ENCODE results near the gene POU2AF1.
"Not testable (repeated sequence)": the region's sequence is repeated elsewhere in the genome, so short reads cannot be mapped to it uniquely, and the experiment has no call there.

The POU2AF1 gene

GRCh38 chr11:111408789-111409727, 30.0 kb upstream of the POU2AF1 start:
- no peak for DNase-seq (ENCODE audit: low read depth)

GRCh38 chr11:111407652-111408051, 28.6 kb upstream of the POU2AF1 start:
- no peak for DNase-seq (ENCODE audit: low read depth)

DNA sequence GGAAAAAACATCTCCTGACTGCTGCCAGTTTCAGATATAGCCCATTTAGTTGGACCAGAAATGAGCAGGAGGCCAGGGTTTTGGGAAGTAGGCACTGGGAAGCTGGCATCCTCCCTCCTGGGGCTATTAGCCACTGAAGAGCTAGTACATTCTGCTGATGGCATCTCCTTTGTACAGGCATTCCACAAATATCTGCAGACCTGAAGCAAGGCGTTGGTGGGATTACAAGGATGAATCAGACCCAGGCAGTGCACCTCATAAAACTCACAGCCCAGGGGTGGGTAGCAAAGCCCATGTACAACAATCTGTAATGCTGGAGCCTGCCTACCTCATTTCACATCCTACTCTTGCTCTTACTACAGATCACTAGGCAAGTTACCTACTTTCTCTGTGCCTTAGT, 27.5 kb upstream of the POU2AF1 start:
- DNase-seq (ENCODE audit: low read depth), result no peak

GRCh38 chr11:111406091-111406490, 27.0 kb upstream of the POU2AF1 start:
- DNase-seq (ENCODE audit: low read depth), result no peak

GRCh38 chr11:111405551-111405950, 26.5 kb upstream of the POU2AF1 start:
- no peak for DNase-seq (ENCODE audit: low read depth)

DNA sequence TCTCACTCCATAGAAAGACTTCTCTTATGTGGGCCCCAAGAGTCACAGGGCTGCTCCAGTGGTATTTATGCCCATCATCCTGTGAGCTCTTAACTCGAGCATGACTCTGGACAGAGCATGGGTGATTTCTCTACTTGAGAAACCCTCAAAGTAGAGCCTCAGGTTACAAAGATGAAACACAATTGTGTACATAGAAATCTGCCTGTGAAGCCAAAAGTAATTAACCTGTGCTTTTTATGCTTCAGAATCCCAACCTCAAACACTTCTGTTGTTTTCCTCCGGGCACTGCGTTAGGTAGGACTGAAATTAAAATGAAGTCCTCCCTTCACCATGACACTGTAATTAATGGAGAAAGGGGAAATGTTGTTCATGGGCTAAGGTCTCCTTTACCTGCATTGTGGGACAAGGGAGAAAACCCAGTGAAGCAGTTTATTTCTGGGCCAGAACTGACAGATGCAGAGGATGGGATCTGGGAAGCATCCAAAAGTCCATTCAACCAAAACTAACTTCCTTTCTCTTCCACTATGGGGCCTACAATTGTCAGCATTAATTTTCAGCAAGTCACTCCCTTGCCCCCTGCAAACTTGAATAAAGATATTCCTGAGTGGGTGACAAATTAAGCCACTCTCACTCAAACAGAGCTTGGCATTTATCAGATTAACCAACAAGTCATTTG, 24.1 kb upstream of the POU2AF1 start:
- no peak for DNase-seq (ENCODE audit: low read depth)

DNA sequence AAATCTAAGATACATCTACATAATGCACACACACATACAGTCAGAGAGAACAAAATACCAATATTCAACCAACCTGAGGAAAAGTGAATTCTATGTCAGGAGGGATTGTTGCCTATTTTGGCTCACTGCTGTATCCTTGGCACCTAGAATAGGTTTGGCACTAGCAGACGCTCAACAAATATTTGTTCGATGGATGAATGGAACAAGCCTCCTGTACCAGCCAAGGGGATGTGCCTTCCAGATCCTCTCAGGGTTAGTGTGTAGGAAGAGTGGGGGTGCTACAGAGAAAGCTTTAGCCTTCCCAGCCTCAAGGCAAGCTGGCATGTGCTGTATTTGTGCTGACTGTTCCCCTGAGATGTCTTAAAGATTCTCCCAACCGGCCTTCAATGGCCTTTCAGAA, 23.3 kb upstream of the POU2AF1 start:
- DNase-seq (ENCODE audit: low read depth), result no peak

GRCh38 chr11:111401957-111402356, 22.9 kb upstream of the POU2AF1 start:
- DNase-seq (ENCODE audit: low read depth), result not testable (repeated sequence)

GRCh38 chr11:111400595-111400994, 21.5 kb upstream of the POU2AF1 start:
- no peak for DNase-seq (ENCODE audit: low read depth)

DNA sequence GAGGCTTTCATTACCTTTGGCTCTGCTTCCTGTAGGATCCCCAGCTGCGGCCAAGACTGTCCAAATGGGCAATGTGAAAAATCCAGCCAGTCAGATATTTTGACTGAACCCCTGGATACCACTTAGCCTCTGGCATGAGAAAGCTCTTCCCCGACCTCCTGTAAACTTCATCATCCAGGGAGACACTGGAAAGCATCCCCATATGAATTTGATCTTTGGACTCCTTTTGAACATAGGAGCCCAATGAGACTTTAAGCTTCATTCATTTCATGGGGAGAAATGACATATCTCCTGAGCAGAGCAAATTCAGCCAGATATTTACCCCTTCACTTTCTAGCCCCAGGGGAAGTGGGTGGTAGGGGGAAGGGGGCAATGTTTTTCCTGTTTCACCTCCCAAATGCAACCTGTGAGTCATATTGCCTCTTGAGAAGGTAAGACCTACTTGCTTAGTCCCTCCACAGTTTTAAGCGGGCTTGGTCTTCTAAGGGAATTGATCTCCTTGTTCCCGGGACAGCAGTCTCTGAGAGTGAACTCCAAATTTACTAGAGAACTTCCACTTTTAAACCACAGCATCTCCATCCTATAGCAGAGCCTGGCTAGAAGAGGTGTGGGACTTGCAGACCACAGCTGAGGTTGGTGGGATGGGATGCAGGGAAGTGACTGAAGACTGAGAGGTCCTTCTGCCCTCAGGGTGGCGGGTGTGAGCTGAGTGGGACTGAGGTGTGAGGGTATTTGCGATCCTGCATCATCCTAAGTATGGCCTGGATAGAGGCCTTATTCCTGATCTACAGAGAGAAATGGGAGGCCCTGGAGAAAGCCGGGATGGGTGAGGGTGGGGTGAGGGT, 20.3 kb upstream of the POU2AF1 start:
- DNase-seq (ENCODE audit: low read depth), result no peak

DNA sequence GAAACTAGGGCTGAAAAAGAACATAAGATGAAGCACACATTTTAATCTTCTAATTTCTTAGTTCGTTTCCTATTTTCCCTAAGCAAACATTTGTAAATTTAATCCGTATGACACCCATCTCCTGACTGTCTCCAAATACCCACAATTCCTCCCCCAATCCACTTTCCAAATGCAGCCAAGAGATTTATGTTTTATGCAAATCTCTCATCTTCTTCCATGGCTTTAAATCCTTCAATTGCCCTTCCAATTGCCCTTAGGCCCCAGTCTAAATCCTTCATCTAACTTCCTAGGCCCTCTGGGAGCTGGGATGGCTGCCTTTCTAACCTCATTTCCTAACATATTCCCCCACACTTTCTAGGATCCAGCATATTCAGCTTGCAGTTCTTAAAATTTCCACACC, 18.0 kb upstream of the POU2AF1 start:
- DNase-seq (ENCODE audit: low read depth), result no peak

DNA sequence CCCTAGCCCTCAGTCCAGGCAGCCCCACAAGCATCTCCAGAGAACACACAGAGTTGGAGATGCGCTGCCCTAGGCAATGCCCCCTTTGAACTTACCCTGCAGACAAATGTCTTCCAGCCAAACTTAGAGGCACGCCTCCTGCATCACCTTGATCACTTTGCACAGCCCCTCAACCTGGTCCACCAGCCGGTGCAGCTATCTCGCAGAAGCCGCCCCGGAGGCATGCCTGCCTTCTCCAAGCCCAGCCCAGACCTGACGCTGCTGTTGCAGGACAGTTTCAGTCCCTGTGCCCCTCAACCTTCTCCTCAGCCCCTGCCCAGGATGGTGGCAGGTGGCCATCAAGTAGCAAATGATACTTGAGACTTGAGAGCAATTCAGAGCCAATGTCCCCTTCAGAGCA, 16.7 kb upstream of the POU2AF1 start:
- DNase-seq (ENCODE audit: low read depth), result no peak

- no peak for DNase-seq (ENCODE audit: low read depth)
Measured at GRCh38 chr11:111395081-111395480, 16.0 kb upstream of the POU2AF1 start.

GRCh38 chr11:111394147-111394546, 15.1 kb upstream of the POU2AF1 start:
- not testable (repeated sequence) for DNase-seq (ENCODE audit: low read depth)

DNA sequence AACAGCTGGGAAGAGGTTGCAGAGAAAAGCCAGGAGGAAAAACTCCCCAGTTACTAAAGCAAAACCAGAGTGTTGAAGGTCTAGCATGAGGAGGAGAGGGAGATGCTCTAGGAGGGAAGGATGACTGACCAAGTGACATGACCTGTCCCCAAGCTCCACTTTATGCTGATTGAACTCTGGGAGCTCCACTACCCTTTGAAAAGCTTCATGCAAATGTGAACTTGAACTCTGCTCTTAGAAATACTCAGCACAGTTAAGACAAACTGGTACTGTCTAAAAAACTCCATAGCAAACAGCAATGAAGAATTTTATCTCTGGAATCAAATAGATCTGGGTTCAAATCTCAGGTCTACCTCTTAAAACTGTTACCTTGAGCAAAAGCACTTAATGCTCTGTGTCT, 14.5 kb upstream of the POU2AF1 start:
- no peak for DNase-seq (ENCODE audit: low read depth)

DNA sequence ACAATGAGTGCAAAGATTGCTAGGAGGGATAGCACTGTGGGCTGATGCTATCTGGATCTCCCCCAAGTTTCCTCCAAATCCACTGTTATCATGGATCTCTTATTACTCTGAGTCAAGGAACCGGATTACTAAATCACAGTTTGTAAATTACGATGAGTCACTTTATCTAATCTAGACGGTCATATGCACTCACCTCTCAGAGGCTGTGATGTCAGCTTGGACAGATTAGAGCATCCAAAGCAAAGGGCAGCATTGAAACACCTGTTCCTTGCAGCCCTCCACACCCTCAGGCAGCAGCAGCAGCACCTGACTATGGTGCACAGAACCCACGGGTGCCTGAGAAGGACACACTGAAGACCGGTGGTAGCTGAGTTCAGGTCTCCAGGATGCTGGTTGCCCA, 14.0 kb upstream of the POU2AF1 start:
- DNase-seq (ENCODE audit: low read depth), result no peak

DNA sequence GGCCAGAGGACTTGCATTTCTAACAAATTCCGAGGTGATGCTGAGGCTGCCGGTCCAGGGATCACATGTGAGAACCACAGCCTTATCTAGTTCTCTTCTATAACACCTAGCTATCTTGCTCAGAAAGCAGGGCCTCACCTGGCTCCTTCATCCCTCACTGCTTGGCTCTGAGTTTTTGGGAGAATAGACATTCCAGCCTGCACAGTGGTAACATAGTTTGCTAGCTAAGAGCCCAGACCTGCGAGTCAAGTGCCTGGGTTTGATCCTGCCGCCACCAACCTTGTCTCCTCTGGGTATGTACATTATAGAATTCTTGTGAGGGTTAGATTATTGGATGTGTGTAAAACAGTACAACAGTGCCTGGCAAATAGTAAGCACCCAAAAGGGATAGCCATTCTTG, 13.5 kb upstream of the POU2AF1 start:
- DNase-seq (ENCODE audit: low read depth), result no peak

- DNase-seq (ENCODE audit: low read depth), result no peak
Measured at GRCh38 chr11:111391328-111392124, 12.5 kb upstream of the POU2AF1 start.

DNA sequence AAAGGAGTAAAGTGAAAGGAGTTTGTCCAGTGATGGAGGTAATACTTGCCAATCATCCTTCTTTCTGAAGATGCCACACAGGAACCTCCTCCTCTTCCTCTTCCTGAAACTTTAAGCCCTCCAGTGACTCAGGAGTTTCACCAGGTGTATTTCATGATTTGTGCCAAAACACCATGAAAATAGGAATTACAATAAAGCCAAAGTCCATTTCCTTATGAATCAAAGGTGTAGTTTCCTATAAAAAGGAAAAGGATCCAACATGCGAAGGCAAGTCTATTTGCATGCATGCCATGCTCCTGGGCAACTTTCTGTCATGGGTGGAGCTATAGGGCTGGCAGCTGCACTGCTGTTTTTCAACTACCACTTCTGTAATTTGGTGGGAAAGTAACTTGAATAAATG, 9.8 kb upstream of the POU2AF1 start:
- DNase-seq (ENCODE audit: low read depth), result no peak

DNA sequence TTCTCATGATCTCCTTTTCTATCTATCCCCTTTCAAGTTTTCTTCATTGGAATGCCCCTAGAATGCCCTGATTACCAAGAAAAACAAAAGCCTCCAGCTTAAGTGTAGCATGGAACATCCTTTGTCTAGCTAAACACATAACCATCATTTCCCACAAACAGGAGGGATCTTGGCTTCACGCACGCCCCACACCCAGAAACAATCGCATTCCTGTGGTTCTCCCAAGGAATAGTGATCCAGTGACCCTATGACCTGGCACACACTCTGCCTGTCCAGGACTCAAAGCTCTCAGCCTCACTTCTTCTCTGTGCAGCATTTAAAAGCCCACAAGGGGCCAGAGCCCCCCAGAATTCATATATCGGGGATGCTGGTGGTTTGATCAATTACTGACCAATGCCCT, 9.3 kb upstream of the POU2AF1 start:
- no peak for DNase-seq (ENCODE audit: low read depth)

DNA sequence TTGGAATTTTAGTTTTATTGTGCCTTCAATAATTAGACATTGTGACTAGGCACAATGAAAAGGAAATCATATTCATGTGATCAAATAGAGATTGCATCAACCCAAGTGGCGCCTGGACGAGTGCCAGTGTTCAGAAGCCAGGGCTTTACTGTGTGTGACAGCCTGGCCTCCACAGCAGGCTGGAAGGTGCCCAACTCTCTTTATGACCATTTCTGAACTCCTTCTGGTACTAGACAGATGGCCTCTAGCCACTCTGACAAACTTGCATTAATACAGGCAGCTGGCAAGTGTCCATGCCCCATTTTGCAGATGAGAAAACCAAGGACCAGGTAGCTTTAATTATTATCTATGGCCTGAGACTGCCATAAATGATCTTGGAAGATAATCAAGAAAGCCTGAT, 8.3 kb upstream of the POU2AF1 start:
- DNase-seq (ENCODE audit: low read depth), result no peak

All from stimulated activated CD8-positive, alpha-beta memory T cell treated with anti-CD3 and anti-CD28 coated beads, Interleukin-15, amount 100 ng/mL, for 24 hours (primary cell).